Measurements from ENCODE around the gene RACK1.
"Not testable (repeated sequence)": the region's sequence is repeated elsewhere in the genome, so short reads cannot be mapped to it uniquely, and the experiment has no call there.

RACK1 gene

DNA sequence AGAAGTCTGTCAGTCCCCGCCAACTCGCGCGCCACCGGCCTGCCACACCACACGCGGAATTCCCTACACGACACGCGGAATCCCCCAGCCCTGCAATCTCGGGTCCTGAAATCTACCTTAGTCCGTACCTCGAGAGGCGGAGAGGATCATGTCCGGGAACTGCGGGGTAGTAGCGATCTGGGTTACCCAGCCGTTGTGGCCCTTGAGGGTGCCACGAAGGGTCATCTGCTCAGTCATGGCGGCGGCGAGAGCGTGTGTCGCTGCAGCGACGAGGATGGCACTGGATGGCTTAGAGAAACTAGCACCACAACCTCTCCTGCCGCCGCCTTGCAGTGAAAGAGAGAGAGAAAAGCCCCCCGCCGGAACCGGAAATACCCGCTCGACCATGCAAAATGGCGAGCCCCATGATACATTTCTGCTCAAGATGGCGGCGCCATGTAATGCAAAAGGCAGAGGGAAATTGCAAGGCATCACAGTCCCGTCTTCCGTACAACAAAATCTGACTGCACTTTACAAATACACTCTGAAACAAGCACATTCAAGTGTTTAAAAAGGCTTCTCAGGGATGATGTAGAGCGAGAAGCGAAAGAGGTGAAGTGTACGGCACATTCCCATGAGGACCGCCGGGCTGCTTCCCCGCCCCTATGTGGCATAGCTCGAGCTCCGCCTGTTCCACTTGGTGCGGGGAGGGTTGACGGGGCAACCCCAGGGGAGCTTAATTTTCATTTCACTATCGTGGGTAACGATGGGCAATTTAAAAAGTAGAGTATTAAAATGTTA, at the start of gene RACK1:
Gene RACK1 (minus strand): TSS at position 343 of the 780 bp plus-strand sequence. CDS start 106 bp downstream, at position 237.
- DNase-seq, result peak; percentile 92

DNA sequence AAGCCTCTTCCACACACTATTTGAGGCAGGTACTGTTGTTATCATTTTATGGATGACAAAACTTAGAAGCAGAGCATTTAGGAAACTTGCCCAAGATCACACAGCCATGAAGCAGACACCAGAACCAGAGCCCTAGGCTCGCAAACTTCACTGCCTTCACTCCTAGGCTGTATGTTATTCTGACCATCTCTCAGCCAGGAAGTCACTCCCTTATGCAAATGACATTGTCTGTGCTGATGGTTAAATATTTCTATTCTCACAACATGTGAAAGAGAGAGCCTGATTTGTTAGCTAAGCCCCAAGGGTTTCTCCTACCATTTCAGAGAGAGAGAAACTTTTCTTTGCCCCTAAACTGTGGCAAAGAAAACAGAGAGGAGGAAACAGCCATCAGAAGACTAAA, 43.6 kb upstream of the RACK1 start:
- DNase-seq, result not testable (repeated sequence)

DNA sequence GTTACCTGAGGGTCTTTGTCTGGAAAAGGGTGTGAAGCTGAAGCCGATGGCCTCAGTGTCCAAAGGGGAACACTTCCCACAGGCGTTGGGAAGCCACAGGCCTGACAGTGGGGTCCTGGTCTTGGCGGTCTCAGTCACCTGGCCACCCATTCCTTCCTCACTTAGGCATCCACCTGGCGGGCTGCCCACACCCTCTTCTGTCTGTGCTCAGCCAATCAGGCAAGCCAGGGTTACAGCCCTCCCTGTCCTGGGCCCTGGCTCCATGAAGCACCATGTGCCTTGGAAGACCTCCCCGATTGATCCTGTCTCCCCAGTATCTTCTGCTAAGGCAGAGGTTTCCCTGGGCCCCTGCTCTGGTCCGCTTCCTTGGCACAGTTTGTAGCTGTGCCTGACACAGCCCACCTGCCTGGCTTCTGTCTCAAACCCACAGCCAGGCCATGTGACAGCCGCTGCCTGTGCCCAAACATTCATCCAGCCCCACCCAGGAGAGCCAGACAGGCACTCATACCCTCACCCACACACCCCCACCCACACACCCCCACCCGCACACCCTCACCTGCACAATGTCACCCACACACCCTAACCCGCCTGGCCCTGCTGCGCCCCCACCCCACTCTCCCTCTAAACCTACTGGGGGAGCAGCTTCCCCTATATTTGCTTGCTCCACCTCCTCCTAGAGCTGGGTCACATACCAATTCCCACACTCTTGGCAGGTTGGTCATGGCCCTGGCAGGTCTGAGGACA, 42.4 kb upstream of the RACK1 start:
- DNase-seq, result not testable (repeated sequence)

DNA sequence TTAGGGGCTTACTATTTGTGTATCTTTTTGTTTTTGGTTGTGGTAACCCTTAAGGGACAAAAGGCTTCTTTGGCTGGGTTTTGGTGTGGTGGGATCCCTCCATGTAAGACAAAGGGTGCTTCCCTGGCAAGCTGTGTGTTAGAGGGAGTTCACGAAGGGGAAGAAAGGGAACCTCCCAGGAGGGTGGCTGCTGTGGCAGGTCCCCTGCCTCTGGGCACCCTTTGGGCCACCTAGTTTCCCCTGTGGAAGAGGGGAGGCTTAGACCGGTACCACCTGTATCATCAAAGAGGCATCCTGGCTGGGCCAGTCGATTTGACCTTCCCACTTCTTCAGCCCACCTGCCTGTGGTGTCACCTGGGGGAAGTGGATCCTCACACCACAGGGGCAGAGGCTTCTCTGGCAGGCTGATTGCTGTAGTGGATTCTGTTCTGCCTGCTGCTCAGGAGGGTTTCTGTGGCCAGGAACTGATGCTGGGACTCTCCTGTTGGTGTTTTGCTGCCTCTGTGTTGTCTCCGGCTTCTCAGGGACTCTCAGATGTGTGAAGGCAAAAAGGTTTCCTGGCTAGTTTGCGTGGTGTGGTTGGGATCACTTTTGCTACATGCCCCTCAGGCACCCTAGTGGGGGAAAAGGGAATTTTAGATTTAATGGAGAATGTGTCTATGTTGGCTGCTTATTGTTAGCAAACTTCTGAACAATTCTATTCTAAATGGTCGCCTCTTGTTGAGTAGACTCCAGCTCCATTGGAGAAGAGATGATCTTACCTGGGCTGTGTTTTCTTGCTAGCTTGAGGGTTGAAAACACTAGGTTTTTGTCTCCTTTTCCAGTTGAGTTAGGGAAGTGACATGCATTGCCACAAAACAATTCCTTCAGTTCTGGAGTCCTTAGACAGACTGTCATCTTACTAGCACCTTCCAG, 40.4 kb upstream of the RACK1 start:
- DNase-seq, result not testable (repeated sequence)

DNA sequence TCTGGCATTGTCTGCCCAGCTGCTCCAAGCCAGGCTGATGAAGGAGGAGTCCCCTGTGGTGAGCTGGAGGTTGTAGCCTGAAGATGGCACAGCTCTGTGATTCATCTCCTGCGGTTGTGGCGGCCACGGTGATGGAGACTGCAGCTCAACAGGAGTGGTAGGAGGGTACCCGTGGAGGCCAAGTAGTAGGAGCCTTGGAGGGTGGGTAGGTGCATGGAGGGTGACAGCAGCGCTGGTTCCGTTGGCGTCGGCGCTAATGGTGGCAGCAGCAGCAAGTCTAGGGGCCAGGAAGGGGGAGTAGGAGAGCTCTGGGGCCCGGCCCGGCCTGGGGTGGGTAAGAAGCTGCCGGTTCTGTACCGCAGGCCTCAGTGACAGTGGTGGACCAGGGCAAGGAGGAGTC, 39.6 kb upstream of the RACK1 start:
- DNase-seq, result no peak

DNA sequence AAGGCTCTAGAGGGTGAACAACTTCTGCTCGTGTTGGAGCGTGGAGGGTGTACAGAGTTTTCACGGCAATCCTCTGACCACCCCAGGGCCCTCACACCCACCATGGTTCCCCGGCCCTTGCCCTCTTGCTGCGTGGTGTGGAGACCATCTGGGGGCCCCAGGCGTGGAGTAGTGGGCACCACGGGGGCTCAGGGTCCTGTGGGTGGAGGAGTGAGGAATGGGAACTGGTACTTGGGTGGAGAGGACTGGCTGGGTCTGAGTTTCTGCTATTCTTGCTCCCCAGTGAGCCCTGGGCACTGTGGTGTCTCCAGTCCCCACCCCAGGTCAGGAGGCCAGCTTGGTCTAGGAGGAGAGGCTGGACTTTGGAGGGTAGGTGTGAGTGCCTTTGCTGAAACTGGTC, 39.2 kb upstream of the RACK1 start:
- no peak for DNase-seq

DNA sequence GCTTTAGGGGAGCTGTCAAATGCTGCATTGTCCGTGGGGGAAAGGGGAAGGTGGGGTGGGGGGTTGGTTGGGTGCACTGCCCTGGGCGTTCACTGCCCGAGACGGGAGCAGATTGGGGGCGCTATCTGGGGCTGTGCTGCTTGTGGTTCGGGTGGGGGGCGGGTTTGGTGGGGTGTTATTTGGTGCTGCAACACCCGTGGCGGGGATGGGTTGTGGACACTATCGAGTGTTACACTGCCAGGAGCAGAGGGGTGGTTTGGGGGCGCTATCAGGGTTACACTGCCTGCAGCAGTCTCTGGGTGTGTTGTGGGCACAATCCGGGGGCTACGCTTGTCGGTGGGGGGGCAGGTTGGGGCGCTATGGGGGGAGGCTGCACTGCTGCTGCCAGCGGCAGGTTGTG, 38.7 kb upstream of the RACK1 start:
- DNase-seq, result not testable (repeated sequence)

DNA sequence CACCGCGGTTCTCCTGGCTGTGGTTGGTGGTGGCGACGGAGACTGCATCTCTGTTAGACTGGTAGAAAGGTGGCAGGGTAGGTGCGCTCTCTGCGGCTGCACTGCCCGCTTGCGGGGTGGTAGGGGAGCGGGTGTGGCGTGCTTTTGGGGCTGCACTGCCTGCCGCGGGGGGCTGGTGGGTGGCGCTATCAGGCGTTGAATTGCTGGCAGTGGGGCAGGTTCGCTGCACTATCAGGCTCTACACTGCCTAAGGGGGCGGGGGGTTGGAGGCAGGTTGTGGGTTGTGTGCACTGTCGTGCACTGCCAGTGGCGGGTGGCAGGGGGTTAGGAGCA, 38.2 kb upstream of the RACK1 start:
- DNase-seq, result no peak

DNA sequence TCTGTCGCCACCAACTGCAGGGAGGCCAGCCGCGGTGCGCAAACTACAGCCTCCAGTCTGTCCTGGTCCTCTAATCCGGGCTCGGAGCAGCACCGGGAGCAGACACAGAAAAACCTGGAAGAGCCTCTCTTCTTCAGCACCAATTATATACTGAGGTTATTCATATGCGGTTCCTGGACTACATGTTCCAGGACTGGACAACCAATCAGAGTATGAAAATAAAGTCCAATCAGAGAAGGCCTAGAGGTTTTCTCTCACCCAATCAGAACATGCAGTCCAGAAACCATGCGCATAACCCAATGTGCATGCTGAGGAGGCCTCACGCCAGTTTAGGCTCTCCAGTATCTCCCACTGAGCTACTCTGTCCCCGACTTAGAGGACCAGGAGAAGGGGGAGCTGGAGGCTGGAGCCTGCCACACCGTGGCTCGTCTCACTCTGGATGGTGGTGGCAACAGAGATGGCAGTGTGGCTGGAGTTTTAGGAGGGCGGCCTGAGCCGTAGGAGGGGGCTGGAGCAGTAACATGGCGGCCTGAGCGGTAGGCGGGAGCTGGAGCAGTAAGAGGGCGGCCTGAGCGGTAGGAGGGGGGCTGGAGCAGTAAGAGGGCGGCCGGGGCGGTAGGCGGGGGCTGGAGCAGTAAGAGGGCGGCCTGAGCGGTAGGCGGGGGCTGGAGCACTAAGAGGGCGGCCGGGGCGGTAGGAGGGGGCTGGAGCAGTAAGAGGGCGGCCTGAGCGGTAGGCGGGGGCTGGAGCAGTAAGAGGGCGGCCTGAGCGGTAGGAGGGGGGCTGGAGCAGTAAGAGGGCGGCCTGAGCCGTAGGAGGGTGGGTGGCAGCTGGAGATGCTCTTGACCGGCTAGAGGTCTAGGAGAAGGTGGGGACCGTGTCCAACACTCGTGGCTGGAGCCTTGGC, 37.6 kb upstream of the RACK1 start:
- DNase-seq, result no peak

DNA sequence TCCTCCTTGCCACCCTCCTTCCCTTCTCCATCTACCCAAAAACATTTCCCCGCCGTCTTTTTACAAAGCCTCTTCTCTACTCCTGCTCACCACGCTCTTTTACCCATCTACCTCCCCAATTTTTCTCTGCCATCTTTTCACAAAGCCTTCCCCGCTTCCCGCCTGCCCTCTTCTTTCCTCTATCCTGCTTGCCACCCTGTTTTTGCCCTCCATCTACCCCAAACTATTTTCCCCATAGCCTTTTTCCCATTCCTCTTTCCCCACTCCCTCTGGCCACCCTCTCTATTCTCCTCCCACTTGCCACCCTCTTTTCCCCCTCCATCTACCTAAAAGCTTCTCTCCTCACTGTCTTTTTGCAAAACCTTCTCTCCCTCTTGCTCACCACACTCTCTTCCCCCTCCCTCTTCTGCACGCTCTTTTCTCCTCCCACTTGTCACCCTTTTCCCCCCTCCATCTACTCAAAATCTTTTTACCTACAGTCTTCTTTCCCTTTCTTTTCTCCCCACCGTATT, 36.6 kb upstream of the RACK1 start:
- DNase-seq, result no peak

DNA sequence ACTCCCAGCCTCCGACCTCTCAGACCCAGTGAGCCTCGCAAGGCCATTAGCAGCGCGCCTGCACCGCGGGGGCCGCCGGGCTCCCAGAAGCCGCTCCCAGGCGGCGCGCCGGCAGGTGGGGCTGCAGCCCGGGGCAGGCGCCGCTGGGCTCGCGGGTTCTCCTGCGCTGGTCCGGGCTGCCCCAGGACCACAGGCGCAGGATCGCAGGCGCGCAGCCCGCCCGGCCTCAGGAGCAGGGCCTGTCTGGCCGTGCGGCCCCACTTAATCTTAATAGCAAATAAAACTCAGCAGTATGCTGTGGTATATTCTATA, 29.7 kb upstream of the RACK1 start:
- not testable (repeated sequence) for DNase-seq

DNA sequence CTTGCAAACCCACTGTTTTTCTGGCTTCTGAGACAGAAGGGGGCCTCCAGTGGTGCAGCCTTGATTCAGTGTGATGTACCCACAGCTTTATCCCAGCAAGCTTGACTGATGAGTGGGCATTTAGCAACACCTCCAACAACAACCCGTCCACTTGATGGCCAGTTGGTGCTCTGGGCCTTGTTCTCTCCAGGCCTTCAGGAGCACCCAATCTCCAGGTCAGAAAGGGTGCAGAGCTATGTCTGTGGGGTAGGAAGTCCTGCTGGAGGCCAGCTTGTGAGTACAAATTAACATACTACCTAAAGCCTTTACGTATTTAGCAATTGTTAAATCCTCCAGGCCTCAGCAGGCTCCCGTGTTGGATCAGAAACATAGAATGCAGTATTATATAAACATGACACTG, 27.4 kb upstream of the RACK1 start:
- no peak for DNase-seq

DNA sequence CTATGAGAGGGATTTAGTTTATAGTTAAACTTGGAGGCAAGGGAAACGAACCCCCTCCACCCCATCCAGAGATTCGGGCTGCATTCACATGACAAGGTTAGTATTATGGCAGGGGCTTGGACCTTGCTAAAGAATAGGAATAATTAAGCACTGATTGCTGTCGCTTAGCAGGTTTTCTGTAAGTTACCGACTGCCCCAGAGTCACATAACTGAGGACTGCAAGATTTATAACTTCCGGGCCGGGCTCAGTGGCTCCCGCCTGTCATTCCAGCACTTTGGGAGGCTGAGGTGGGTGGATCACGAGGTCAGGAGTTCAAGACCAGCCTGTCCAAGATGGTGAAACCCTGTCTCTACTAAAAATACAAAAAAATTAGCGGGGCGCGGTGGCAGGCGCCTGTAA, 24.2 kb upstream of the RACK1 start:
- not testable (repeated sequence) for DNase-seq

DNA sequence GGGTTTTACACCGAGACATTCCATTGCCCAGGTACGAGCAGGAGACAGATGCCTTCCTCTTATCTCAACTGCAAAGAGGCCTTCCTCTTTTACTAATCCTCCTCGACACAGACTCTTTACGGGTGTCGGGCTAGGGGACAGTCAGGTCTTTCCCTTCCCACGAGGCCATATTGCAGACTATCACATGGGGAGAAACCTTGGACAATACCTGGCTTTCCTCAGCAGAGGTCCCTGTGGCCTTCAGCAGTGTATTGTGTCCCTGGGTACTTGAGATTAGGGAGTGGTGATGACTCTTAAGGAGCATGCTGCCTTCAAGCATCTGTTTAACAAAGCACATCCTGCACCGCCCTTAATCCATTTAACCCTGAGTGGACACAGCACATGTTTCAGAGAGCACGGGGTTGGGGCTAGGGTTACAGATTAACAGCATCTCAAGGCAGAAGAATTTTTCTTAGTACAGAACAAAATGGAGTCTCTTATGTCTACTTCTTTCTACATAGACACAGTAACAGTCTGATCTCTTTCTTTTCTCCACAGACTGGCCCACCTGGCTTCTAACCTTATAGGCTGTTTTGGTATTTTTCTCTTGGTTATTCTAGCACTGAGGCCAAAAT, 23.7 kb upstream of the RACK1 start:
- DNase-seq, result not testable (repeated sequence)

DNA sequence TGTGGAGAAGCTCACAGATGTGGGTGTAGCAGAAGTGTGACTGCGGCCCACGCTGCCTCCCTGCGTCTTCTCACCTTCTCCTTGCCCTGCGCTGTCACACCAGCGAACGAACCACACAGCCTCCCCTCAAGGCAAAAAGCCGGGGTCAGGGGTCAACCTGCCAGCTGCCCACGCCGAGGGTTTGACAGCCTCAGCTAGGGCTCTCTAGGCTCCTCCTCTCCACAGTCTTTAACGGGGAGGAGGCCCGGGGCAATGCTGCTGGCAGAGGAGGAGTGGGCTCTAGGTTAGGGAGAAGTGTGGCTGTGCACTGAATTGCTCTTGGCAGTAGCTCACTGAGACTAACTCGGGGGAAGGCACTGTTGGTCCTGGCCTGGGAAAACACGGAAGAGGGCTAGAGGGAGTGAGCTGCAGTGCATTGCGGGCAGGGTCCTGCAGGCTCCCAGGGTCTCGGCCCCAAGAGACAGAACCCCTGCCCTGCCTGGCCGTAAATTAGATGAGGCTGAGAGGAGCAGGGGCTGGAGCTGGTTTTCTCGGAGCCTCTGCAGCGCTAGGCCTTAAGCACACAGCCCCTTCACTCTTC, 21.5 kb upstream of the RACK1 start:
- peak; percentile 46 for DNase-seq

DNA sequence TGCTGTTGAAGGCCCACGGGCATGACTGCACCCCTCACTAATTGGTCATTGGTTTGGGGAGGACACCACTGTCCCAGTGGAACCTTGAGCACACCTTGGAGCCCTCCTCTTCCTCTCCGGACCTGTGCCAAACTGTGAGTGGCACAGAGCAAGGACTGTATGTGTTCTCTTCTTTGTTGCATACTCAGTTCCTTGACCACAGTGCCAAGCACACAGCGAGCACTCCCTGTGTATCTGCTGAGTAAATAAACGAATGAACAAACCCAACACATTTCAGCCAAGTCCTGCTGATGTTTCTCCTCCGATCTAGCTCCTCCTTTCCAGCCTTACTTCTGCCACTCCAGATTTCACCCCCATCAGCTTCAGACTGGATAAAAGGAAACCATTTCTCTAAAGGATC, 19.9 kb upstream of the RACK1 start:
- peak; percentile 33 for DNase-seq

DNA sequence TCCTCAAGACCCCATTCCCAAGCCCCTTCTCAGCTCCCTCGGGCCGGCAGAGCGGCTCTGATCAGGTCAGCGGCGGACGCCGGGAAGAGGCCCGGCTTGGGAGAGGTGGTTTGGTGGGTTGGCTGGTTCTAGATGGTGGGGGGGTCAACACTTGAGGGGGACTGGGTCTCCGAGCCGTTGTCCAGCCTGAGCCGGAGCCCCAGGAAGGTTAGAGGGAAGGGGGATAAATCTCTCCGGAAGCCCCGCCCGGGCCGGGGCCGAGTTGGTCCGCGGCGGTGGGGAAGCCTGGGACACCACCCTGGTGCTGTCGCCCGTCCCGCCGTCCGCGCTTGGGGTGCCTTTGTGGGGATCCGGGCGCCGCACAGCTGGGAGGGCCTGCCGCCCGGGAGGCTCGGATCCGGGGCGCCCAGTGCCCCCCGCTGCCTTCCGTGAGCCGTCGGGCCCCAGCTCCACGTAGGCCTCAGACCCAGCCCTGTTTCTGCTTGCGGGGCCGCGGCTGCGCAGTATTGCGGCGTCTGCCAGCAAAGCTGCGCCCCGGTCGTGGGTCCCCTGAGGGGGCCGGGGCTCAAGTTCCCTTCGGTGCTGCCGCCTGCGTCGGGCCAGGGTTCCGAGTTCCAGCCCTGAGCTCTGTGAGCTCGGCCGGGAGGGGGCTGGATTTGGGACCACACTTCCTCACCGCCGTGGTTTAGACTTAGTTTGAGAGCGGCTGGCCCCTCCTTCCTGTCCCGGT, 17.8 kb upstream of the RACK1 start:
- peak; percentile 85 for DNase-seq

DNA sequence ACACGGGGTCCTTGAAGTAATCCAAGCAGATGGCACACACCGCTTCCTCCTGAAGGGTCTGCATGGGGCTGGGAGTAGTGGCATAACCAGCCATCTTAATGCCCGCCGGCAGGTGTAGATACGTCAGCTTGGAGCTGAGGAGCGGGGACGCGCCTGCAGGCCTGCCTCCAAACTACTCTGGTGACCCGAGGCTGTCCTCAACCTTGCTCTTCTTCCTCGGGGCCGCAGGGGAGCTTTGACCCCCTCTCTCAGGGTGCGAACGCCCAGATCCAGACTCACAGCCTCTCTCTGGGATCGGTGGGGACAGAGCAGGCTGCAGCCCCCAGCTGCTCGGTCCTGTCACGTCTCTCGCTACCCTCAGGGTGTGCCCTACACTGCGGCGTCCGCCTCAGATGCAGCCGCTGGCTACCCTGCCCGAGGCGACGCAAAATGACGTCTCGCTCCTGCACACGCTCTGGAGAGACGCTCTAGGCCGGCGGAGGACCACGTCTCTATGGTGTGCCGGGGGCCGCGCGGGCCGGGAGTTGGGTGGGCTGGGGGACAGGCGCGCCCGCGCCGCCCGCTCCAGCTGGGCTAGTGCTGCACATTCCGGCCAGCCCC, 17.1 kb upstream of the RACK1 start, which contains the start of gene TRIM52:
Gene TRIM52 (minus strand): TSS at position 424 of the 600 bp plus-strand sequence. CDS start 330 bp downstream, at position 94.
- DNase-seq, result peak; percentile 94

DNA sequence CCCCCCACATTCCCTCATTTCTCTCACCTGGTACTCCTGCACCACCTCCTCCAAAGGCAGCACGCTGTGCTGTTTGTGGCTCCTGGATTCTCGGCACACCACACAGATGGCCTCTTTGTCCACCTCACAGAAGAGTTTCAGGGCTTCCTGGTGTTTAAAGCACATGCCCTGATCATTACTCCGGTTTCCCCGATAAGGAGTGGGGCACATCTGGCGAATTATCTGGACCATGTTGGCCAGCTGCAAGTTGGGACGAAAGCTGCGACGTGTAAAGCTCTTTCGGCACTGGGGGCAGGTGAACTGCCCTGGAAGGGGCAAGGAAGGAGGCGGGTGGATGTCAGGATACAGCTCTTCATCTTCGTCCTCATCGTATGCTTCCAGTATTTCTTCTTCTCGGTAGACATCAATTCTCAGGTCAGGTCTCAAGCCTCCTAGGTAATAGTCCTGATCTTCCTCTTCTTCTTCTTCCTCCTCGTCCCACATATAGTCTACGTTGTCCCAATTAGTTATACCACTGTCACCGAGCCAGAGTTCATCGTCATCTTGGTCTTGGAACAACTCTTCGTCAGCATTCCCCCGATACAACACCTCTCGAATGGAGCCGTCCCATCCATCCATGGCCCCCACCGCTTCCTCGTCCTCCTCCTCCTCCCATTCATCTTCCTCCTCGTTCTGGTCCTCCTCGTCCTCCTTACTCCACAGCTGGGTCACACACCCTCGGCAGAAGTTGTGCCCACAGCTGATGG, 16.4 kb upstream of the RACK1 start:
- DNase-seq, result peak; percentile 50
